Transverse colon (tissue), 4 donors: ENCODE measurements around the gene SUN2.
"Not testable (repeated sequence)": the region's sequence is repeated elsewhere in the genome, so short reads cannot be mapped to it uniquely, and the experiment has no call there.

Source experiments
- POLR2A ChIP-seq: fragments of 450-650 bp; IDR thresholded peaks from one replicate; pipeline ENCODE4 v1.6.1; 2016; ENCODE audit warnings: antibody characterized with exemption, mild to moderate bottlenecking, moderate library complexity
- POLR2AphosphoS5 ChIP-seq, 3 donors: sonication (generic); formaldehyde crosslinking; IDR thresholded peaks; one replicate each; pipeline ENCODE4 v1.6.1; 2016; ENCODE audit warnings: antibody characterized with exemption in 3 of 3
- TF ChIP-seq, protein P1 (sequence below), 5 experiments: fragments of 200-600 bp in 3 of 5; fragments of 450-650 bp in 2 of 5; sonication (generic) in 3 of 5; IDR thresholded peaks; 1 replicate in 2 of 5; 2 replicates in 3 of 5; pipeline ENCODE4 v1.5.1; 2016 to 2017; ENCODE audit warnings: antibody characterized with exemption in 5 of 5, inconsistent platforms in 3 of 5, mild to moderate bottlenecking in 2 of 5, moderate library complexity in 1 of 5

DNA sequence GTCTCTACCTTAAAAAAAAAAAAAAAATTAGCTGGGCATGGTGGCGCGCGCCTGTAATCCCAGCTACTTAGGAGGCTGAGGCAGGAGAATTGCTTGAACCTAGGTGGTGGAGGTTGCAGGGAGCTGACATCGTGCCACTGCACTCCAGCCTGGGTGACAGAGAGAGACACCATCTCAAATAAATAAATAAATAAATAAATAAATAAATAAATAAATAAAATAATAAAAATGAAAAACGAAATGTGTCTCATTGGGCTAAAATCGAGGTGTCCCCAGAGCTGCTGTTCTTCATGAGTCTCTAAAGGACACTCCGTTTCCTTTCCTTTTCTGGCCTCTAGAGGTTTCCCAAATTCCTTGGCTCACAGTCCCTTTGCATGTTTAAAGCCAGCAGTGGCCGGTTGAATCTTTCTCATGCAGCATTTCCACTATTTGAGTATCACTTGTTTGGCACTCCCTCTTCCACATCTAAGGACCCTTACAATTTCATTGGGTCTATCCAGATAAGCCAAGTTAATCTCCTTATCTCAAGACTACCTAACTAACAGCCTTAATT lies 49.3 kb upstream of the SUN2 start:
- TF ChIP-seq, protein P1, sequence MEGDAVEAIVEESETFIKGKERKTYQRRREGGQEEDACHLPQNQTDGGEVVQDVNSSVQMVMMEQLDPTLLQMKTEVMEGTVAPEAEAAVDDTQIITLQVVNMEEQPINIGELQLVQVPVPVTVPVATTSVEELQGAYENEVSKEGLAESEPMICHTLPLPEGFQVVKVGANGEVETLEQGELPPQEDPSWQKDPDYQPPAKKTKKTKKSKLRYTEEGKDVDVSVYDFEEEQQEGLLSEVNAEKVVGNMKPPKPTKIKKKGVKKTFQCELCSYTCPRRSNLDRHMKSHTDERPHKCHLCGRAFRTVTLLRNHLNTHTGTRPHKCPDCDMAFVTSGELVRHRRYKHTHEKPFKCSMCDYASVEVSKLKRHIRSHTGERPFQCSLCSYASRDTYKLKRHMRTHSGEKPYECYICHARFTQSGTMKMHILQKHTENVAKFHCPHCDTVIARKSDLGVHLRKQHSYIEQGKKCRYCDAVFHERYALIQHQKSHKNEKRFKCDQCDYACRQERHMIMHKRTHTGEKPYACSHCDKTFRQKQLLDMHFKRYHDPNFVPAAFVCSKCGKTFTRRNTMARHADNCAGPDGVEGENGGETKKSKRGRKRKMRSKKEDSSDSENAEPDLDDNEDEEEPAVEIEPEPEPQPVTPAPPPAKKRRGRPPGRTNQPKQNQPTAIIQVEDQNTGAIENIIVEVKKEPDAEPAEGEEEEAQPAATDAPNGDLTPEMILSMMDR (IDR thresholded peaks at IDR 0.05): not testable (repeated sequence)
- not testable (repeated sequence) for TF ChIP-seq POLR2AphosphoS5 (IDR thresholded peaks at IDR 0.05); POLR2A
